NCI-H1930 (cell line): Measurements from ENCODE around the gene SLBP.

Experiments
- DNase-seq, 2 experiments: peaks; one replicate each; lab custom pipeline; 2025; lab: John Stamatoyannopoulos, UW

SLBP gene

DNA sequence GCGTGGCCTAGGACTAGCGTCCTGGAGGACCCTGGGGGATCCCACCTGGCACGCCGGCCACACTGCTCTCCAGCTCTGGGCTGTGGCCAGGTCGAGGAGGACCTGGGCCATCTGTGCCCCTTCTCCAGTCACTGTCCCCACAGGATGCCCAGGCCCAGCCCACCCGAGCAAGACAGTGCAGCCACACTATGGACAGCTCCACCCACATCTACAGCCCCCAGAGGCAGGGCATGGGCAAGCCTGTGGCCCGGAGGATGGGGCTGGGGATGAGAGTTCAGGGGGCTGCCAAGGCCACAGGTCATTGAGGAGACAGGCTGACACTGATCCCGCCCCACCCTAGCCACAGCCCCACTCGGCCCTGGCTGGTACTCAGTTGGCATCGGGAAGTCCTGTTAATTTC lies 58.3 kb downstream of the SLBP start:
- DNase-seq = no peak

DNA sequence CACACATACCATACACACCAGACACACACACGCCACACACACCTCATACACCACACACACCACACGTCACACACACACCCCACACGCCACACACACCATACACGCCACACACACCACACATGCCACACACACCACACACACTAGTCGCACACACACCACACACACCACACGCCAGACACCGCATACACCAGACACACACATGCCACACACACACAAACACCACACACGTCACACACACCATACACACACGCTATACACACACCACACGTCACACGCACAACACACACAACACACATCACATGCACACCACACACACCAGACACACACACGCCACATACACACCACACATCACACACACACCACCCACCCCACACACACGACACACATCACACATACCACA lies 60.0 kb downstream of the SLBP start:
- DNase-seq = no peak

DNA sequence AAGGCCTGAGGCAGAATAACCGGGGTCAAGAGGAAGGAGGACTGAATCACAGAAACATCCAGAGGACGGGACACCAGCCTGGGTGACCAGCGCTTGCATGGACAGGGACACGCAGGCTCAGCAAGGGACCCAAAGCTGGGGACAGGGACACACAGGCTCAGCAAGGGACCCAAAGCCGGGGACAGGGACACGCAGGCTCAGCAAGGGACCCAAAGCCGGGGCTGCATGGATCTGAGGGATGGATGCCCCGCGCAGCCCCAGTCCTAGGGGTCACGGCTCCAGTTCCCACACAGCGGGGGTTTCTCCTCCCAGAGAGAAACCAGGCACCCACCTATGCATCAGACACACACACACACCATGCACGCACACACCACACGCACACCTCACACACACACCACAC lies 60.5 kb downstream of the SLBP start:
- DNase-seq = no peak

DNA sequence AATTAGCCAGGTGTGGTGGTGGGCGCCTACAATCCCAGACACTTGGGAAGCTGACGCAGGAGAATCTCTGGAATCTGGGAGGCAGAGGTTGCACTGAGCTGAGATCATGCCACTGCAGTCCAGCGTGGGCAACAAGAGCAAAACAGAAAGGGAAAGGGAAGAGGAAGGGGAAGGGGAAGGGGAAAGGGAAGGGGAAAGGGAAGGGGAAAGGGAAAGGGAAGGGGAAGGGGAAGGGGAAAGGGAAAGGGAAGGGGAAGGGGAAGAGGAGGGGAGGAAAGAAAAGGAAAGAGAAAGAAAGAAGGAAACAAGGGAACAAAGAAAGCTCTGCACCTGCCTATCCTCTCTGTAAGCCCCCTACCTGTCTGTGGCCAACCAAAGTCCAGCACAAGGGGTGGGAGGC lies 63.2 kb downstream of the SLBP start:
- DNase-seq = no peak

DNA sequence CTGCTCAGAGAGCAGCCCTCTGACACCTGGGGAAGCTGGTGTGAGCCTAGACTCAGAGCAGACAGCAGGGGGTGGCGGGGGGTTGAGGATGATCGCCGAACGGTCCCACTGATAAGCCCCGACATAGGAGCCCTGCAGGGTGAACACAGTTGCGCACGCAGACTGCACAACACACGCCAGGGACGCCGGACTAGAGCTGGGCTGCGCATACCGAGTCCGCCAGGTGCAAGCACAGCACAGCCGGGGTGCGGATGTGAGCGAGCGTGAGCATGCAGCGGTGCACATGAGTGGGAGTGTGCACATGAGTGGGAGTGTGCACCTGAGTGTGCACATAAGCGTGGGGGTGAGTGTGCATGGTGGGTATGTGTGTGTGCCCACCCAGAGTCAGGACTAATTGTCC lies 64.7 kb downstream of the SLBP start:
- no peak for DNase-seq

DNA sequence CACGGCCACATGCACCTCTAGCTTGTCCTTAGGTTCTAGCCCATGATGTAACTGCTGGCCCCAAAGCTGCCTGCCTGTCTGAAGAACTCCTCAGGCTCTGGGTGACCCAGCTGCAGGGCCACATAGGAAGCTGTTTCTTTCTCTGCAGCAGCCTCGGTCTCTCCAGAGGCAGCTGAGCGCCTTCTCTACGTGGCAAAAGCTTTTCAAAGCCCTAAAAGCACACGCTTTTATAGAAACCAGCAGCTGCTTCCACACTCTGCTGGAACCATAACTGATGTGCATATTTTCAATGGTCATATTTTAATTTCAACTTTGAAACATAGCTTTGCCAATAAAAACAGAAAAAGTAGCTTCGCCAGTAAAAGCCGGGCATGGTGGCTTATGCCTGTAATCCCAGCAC lies 65.4 kb downstream of the SLBP start:
- no peak for DNase-seq

DNA sequence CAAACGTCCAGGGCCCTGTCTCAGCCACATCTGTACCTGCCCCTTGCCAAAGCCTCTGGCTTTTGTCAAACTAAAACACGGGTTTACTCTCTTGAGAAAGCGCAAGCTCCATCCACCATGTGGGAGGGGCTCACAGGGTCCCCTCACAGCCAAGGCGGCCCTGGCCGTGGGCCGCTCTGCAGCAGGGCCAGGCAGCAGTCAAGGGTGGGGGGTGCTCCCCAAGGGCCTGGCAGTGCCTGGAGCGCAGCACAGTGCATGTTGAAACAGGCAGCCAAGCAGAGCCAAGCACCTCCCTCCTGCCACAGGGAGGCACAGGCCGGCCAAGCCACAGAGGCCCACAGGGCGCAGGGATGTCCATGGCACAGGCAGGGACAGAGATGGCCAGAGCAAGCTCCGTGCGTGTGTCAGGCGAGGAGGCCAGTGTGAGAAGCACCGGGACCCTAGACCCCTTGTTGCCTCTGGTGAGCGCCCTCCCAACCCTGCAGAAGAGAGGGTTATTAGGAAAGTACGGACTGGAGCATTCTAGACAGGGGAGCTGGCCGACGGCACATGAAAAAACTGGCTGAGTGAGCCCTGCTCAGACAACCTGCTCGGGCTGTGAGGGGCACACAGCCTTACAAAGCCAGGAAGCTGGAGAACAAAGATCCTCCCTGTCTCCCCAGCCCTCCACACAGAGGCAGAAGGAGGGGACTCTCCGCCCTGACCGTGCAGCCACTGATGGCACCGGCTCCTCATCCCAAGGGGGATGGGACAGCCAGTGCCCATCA lies 67.0 kb downstream of the SLBP start:
- no peak for DNase-seq

DNA sequence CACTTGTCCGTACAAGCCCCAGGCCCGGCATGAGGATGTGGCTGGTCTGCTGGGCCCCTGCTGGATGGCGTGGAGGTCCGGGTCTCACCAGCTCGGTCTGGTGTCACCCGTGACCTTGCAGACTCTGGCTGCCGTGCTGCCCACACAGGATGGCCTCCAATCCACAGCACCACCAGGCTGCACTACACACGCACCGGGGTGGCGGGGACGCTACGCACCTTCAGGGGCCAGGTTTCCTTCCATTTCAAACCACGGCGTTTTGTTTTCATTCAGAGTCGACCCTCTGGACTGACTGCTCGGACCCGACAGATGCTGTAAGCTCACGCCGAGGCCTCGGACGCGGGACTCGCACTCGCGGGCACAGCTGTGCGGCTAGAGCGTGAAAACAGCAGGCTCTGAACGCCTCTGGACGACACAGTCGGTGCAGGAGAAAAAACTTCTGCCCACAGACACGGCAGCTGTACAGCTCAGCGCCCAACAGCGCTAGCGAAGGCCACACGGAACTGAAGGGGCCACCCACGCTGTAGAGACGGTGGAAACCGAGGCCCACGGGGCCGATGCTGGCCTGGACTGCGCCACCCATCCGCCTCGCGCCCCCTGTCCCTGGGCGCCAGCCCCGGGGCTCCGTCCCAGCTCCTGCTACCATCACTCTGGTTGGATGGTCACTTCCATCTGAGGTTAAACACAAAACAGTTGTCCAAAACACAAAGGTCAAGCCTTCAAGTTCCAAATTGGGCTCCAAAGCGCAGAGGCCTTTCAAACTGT lies 68.0 kb downstream of the SLBP start:
- no peak for DNase-seq
